C4-2B (cell line): Measurements from ENCODE around the gene SLF1.
A peak's percentile ranks its signal among the peaks of the same experiment; 100 is the strongest.

Experiments used
- ZFX ChIP-seq: fragments of 450-650 bp; IDR thresholded peaks from 2 replicates; pipeline ENCODE4 v1.6.1; 2017
- TF ChIP-seq, protein P1 (sequence below): fragments of 450-650 bp; conservative IDR thresholded peaks from 2 replicates; pipeline ENCODE4 v1.5.1; 2017; ENCODE audit warnings: mild to moderate bottlenecking

DNA sequence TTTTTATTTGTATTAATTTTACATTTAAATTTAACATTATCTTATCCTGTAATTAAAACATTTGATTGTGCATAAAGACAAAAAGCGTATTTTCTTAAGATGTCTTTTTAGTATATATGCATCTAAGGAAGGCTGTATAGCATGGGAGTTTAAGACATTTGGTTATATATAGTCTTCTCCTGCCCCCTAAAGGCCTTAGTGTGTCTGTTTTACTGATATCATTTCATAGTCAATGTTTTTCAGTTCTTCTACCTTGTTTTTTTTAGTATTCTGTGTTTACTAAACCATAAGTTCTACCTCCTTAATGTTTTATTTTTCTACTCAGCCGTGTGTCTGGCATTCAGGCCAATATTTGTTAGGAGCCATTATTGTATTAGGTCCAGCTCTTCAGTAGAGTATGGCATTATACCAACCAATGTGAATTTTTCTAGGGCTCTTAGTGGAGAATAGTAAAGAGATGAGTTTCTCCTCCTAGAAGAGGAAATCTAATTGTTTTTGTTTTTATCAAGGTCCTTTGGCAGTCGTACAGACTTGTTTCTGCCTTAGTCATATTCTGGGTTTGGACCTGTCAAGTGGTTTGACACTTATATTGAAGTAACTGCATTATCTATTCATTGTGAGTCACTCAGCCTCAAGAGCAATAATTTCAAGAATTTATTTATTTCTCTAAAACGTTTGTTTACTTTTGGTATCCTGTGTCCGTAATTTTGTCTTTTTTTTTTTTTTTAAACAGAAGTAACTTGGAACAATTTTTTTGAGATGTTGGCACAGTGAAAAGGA is 74.8 kb downstream of the SLF1 start:
- TF ChIP-seq, protein P1, sequence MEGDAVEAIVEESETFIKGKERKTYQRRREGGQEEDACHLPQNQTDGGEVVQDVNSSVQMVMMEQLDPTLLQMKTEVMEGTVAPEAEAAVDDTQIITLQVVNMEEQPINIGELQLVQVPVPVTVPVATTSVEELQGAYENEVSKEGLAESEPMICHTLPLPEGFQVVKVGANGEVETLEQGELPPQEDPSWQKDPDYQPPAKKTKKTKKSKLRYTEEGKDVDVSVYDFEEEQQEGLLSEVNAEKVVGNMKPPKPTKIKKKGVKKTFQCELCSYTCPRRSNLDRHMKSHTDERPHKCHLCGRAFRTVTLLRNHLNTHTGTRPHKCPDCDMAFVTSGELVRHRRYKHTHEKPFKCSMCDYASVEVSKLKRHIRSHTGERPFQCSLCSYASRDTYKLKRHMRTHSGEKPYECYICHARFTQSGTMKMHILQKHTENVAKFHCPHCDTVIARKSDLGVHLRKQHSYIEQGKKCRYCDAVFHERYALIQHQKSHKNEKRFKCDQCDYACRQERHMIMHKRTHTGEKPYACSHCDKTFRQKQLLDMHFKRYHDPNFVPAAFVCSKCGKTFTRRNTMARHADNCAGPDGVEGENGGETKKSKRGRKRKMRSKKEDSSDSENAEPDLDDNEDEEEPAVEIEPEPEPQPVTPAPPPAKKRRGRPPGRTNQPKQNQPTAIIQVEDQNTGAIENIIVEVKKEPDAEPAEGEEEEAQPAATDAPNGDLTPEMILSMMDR, result peak; percentile 59
- TF ChIP-seq ZFX, result no peak
